HG03060 (cell line): ENCODE measurements around the gene RALGPS2.
"Not testable (repeated sequence)": the region's sequence is repeated elsewhere in the genome, so short reads cannot be mapped to it uniquely, and the experiment has no call there.

Experiments used
- ATAC-seq: cut with Tn5 transposase; IDR thresholded peaks from one replicate; pipeline ENCODE4 v1.9.1; 2021; ENCODE audit warnings: low read depth, moderate number of reproducible peaks; ENCODE audit not compliant: unreplicated experiment

The RALGPS2 gene

DNA sequence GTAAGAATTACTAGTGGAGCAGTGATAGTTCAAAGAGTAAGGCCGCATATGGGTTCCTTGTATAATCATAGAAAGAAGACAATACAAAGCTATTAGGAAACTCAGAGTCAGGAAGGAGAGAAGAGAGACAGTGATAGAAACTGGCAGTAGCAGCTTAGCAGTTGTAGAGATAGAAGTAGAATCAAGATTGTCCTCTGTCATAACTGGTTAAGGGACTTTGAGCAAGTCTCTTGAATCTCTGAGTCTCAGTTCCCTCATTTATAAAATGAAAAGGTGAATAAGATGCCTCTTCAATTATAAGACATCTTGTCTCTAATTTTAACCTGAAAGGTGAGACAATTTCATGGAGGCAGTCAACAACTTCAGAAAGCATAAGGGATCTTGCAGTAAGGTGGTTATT is 6.5 kb upstream of the RALGPS2 start:
- ATAC-seq = no peak

DNA sequence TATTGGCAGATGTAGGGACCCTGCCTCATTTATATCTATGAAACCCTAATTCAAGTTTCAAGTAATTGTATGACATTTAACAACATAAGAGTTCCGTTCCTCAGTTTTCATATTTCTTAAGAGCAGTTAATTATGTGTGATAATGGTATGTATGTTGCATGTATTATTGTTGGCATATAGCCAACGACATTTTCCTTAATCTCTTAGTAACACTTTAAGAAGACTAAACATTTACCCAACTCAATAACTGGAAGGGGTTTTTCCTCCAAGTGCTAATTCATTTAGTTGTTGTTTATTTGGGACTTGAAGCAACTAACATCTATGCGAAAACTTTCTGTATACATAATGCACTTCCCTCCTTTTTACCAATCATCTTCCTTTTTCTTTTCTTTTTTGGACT is 1.5 kb upstream of the RALGPS2 start:
- no peak for ATAC-seq

GRCh38 chr1:178724376-178724727 is 692 bp upstream of the RALGPS2 start:
- ATAC-seq = no peak

DNA sequence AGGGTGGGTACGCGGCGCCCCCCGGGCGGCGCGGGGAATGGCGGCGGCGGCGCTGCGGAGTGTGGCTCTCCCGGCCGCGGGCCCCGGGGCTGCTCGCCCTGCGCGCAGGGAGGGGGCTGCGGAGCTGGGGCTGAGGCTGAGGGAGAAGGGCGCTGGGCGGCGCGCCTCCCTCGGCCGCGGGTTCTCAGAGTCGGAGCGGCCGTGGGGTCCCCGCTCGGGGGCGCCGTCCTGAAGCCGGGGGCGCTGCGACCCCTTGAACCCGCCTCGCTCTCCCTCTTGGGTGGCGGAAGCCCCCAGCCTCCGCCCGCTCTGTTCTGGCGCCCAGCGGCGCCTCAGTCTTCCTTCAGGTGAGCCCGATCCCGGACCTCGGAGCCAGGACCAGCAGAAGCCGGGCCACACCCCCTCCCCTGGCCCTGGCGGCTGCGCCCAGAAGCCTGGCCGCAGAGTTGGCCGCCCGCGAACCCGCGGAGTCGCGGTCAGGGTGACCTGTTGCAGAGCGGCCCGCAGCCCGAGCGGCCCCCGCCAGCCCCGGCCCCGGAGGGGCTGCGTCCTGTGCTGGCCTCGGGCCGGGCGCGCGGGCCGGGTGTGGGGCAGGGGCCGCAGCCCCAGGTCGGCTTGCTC is 532 bp downstream of the RALGPS2 start:
- ATAC-seq = no peak

DNA sequence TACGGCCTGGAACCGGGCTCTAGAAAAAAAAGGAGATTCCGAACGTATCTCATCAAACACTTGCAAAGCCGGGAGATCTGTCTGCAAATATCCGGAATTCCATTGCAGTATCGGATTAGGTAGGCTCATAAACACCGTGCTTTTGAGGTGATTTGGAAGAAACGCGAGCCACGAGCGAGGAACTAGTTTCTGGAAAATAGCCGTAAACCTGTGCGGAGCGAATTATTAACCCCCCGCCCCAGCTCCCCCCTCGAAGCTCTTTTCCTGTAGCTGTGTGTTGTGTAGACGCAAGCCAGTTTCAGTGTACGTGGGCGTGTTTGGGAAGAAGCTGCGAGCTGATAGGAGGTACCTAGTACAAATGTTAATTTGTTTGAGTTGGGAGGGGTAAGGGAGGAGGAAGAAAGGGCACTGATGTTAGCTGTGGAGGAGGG is 1.1 kb downstream of the RALGPS2 start:
- peak; percentile 72 for ATAC-seq

DNA sequence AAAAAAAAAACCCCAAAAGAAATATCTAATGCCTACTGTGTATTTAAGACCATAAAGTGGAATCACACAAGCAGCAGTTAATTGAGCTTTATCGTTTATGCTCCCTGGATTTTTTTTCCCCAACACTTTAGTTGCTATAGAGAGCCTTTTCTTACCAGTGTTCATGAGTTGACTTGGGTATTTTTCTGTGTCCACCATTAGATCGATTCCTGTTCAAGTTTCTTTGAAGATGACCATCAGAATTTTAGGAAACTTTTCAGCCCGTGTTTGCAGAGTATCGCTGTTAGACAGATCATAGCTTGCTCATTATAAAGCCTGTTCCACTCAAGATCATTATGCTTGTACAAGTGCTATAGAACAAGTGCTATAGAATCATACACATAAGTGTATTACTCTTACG is 1.5 kb downstream of the RALGPS2 start:
- no peak for ATAC-seq

- no peak for ATAC-seq
Observed at GRCh38 chr1:178727014-178727895, 2.2 kb downstream of the RALGPS2 start.

- no peak for ATAC-seq
Observed at GRCh38 chr1:178733972-178734371, 8.9 kb downstream of the RALGPS2 start.

DNA sequence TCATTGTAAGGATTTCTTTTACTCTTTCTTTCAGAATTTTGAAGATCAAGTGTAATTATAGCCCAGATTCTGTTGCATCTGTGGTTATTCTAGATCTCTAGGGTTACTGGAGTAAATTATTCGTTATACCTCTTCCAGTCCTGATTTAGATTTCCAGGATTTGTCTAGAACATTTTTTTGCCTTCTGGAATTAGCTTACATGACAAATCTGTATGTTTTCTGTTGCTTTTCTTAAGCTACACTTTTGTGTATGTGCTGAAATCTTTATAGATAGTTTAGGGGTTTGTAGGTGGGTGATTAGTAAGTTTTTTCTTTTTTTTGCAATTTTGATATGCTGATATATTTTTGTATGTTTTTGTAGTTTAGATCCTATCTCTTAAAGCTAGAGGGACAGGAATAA is 13.7 kb downstream of the RALGPS2 start:
- no peak for ATAC-seq

DNA sequence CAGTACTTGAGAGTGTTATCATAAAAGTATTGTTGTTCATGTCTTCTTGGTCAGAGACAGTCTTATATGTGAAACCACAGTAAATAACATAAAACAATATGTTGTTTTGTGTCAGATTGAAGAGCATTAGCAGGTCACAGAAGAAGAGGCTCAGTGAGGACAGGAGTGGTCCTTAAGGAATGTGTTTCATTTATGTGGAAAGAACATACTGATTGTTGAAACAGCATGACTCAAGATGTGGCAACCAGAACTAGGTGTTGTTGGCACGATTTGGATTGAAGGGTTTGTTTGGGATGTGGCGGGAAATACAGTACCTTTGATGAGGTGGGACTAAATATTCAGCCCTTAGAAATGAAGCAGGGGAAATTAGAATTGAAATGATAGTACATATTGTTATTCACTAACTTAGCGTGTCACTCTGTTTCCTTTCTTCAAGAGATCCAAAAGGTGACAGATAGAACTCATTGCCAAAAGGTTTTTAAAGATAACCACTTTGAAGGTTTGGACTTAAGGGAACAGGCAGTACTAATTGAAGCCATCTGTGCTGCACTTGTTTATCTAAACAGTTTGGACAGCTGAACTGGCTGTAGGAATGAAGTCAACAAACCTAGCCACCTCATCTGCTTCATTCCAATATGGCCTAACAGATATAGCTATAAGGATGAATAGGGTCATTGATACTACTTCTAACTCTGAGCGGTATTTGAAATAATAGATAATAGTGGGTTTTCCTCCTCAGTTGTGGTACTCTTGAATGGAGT is 14.4 kb downstream of the RALGPS2 start:
- no peak for ATAC-seq

GRCh38 chr1:178740491-178740890 is 15.4 kb downstream of the RALGPS2 start:
- no peak for ATAC-seq

- no peak for ATAC-seq
Observed at GRCh38 chr1:178740924-178741323, 15.9 kb downstream of the RALGPS2 start.

DNA sequence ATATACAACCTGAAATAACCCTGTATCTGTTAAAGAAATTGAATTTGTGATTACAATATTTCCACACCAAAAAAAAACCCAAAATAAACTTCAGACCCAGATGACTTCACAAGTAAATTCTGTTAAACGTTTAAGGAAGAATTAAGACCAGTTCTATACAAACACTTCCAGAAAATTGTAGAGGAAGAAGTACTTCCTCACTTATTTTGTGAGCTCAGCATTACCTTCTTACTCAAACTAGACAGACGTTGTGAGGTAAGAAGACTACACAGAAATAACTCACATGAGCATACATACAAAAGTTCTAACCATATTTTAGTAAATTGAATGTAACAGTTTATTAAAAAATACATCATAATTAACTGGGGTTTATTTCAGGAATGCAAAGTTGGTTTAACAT is 18.8 kb downstream of the RALGPS2 start:
- ATAC-seq = no peak

DNA sequence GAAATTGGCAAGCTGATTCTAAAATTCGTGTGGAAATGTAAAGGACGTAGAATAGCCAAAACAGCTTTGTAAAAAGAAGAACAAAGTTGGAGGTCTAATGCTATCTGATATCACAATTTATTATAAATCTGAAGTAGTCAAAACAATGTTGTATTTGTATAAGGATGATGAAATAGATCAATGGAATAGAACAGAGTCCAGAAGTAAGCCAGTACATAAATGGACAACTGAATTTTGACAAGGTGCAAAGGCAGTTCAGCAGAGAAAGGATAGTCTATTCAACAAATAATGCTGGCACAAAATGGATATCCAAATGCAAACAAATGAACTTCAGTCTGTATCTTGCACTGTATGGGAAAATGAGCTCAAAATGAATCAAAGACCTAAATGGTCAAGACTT is 20.2 kb downstream of the RALGPS2 start:
- ATAC-seq = no peak

- no peak for ATAC-seq
Observed at GRCh38 chr1:178746345-178746744, 21.3 kb downstream of the RALGPS2 start.

DNA sequence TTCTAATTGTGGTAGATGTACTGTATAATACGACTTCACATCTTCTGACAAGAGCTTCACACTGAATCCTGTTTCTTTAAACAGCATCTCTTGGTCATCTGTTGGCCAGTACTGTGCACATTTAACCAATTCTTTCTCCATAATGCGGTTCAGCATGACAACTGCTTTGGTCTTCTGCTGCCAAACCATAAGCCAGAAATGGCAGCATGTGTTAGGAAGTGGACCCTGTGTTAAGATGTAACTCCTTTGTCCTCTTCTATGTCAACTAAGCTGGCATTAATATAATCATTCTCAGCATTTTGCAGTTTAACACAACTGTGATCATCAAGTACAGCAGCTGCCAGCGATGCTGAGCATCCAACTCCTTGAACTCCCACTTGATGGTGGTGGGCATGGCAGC is 22.3 kb downstream of the RALGPS2 start:
- not testable (repeated sequence) for ATAC-seq

- ATAC-seq = no peak
Observed at GRCh38 chr1:178749581-178750166, 24.6 kb downstream of the RALGPS2 start.

DNA sequence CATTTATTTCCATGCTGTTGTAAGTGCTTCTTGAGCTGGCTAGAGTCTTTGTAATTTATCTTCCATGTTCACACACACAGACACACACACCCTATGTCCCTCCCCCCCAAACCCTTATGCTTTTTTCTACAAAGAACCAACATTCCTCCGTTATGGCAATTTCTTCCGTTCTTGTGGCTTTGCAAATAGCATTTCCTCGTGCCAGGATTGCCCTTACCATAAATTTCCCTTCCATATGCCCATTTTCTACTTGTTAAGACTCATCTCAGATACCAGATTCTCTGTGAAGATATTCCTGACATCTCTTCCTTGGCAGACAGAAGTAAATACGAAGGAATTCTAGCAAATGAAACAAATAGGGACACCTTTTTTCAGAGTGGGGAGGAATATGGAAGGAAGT is 26.0 kb downstream of the RALGPS2 start:
- ATAC-seq = no peak

GRCh38 chr1:178752891-178753290 is 27.8 kb downstream of the RALGPS2 start:
- ATAC-seq = no peak

- not testable (repeated sequence) for ATAC-seq
Observed at GRCh38 chr1:178754655-178755256, 29.7 kb downstream of the RALGPS2 start.

- ATAC-seq = no peak
Observed at GRCh38 chr1:178768423-178768822, 43.4 kb downstream of the RALGPS2 start.
